HG03066 (cell line): Measurements from ENCODE around the gene EEF1E1.
"Not testable (repeated sequence)": the region's sequence is repeated elsewhere in the genome, so short reads cannot be mapped to it uniquely, and the experiment has no call there.

Source experiments
- ATAC-seq: cut with Tn5 transposase; IDR thresholded peaks from one replicate; pipeline ENCODE4 v1.9.1; 2021; ENCODE audit warnings: low read depth; ENCODE audit not compliant: unreplicated experiment

EEF1E1 gene

GRCh38 chr6:8064638-8065518 lies 37.5 kb downstream of the EEF1E1 start:
- no peak for ATAC-seq

DNA sequence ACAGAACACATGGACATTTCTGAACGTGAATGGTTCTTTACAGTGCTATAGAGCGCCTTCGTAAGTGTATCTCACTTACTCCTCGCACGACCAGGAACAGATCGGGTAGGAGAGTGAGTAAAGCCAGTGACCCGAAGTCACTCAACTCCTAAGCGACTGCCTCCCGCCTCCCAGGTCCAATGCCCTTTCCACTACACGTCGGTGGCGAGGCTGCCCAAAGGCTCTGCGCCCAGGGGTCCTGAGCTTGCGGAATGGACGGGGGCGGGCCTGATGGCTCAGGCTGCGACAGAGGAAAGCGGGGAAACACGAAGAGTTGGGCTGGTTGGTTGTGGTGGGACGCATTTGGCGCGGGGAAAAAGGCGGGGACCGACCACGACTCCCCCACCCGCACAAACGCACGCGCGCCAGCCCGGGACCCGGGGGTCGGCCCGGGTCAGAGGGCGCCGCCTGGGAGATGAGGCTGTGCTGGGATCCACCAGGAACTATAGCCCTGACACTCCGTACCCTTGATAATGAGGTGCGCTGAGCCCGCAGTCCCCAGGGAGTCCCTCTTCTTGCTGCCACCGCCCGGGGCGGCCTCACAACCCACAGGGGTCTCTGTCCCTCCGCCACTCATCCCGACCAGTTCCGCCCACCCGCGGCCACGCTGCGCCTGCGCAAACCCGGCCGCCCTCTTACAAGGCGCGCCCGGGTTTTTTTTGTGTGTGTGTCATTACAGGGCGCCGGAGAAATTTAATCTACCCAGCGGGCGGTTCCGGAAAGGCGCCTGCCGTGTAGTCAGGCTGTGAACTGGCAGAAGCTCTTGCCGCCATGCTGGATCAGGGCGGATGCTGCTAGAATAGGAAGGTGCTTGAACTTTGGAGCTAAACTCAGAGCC lies 38.3 kb downstream of the EEF1E1 start, which contains the start of gene BLOC1S5:
Gene BLOC1S5, minus strand, starts transcription at position 629 of the 877 bp plus-strand sequence. Its CDS starts 13 bp downstream, at position 616.
- ATAC-seq = peak; percentile 90

DNA sequence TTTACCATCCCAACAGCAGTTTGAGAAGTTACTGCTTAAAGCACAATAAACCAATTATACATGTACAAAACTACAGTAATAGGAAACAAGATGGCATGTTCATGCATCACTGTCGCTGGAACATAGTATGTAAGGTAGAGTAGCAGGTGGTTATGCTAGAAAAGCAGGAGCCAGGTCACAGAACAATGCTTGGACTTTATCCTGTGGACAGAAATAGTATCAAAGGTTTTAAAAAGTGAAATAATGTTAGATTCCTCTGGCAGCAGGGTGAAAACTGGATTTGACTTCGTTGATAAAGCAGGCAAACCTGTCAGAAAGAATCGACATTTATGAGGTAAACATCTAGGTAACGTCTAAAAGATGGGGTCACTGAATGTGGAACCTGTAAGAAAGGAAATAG lies 40.6 kb downstream of the EEF1E1 start:
- no peak for ATAC-seq

GRCh38 chr6:8060346-8060745 lies 42.0 kb downstream of the EEF1E1 start:
- no peak for ATAC-seq

DNA sequence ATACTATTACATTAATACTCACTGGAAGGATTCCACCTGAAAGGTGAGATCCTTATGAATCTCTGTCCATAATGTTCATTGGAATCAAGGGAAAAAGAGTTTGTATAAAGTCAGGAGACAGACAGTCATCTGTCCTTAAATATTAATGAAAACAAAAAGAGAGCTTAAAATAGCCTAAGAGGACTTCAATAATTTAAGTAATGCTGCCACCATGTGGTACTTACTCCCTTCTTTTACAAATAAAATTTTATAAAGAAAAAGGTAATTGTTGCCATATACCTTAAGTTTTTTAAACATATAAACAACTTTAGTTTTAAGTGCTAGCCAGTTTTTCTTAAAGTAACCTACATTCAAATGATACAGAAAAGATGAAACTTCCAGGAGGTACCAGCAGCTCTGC lies 43.2 kb downstream of the EEF1E1 start:
- ATAC-seq = no peak

DNA sequence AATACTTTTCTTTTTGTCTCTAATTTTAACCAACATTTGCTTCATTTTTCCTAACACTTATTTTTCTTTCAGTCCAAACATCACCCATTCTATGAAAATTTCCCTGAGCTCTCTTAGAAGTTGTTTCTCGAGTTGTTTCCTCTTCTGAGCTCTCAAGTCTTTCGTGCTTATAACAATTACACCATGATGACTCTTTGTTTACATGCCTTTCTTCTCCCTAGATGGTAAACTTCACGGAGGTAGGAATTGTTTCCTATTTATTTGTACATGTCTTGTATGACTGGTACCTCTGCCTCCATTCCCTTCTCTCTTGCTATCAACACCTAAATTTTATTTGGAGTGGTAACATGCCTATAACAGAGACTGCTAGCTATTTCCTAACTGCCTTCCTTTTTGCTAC lies 44.6 kb downstream of the EEF1E1 start:
- ATAC-seq = no peak

- ATAC-seq = no peak
Observed at GRCh38 chr6:8057263-8057662, 45.1 kb downstream of the EEF1E1 start.

- no peak for ATAC-seq
Observed at GRCh38 chr6:8054276-8054675, 48.1 kb downstream of the EEF1E1 start.

DNA sequence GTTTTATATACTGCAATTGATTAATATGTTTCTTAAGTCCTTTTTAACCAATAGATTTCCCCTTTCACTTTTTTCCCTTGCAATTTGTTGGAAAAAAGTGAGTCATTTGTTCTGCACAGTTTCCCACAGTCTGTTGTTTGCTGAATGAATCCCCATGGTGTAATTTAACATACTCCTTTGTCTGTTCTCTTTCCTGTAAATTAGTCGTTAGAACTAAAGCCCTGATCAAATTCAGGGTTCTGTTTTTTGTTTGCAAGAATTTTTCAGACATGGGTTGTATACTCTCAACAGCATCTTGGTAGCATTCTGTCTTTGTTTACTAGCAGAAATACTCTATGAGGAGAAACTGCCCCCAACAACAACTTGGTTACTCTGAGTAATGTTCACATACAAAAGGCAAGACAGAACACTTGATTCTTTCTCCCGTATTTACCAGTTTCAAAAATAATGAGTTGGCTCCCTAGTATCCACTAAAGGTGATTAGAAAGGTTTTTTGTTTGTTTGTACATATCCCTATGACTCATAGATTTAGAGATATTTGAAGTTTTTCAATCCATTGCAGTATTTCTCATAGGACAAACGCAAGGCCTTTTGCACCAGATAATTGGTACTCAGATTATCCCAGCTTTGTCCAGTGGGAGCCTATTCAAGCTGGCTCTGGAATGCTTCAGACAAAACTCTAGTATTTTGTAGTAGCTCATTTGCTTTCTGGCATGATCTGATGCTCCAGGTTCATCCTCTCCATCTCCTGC lies 54.6 kb downstream of the EEF1E1 start:
- ATAC-seq = no peak

DNA sequence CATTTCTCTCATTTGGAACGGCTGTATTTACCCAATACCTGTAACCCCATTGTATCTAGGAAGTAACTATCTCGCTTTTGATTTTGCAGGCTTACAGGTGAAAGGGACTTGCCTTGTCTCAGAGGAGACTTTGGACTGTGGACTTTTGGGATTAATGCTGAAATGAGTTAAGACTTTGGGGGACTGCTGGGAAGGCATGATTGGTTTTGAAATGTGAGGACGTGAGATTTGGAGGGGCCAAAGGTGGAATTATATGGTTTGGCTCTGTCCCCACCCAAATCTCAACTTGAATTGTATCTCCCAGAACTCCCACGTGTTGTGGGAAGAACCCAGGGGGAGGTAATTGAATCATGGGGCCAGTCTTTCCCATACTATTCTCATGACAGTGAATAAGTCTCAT lies 56.6 kb downstream of the EEF1E1 start:
- ATAC-seq = not testable (repeated sequence)

DNA sequence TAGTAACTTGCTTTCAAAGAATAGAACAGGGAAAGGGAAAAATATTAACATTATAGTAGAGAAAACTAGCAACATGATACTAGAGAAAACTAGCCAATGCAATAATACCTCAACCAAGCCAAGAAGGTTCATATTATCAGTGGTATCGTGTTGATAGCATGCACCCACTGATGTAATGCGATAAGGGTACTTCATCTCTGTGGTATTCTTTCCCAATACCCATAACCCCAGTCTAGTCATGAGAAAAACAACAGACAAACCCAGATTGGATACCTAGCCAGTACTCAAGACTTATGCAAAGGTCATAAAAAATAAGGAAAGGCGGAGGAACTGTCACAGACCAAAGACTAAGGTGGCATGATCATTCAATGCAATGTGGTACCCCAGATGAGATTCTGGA lies 59.1 kb downstream of the EEF1E1 start:
- ATAC-seq = no peak

DNA sequence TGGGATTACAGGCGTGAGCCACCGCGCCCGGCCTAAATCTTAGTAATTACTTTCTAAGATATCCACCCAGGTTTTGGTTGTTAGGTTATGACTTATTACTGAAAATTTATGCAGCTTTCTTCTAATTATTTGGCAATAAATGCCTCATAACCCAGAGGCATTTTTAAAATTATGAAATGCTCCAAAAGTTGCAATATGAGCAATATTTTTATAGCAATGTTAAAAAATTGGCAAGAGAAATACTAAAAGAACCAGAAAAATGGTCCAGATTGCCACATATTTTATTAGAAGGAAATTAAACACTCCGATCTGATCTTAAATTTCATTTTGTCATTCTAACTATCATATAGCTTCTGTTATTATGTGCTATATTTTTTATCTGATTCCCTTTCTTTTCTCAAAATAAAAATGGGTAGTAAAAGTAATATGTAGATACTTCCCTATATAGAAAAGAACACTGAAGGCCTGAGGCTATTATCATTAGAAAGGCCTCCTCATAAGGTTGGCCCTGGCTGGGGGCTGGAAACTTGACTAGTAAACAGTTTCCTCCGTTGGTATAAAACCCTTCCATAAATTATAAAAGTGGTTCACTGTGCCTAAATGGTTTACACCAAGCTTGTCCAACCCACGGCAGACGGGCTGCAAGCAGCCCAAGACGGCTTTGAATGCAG lies 60.3 kb downstream of the EEF1E1 start:
- no peak for ATAC-seq

DNA sequence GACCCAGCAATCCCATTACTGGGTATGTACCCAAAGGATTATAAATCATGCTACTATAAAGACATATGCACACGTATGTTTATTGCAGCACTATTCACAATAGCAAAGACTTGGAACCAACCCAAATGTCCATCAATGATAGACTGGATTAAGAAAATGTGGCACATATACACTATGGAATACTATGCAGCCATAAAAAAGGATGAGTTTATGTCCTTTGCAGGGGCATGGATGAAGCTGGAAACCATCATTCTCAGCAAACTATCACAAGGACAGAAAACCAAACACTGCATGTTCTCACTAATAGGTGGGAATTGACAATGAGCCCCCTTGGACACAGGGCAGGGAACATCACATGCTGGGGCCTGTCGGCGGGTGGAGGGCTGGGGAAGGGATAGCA lies 68.2 kb downstream of the EEF1E1 start:
- not testable (repeated sequence) for ATAC-seq

GRCh38 chr6:8030920-8031319 lies 71.4 kb downstream of the EEF1E1 start:
- ATAC-seq = no peak
